Fibroblast of the conjunctiva (primary cell): ENCODE measurements around the gene ELAVL2.

Experiments
- DNase-seq: peaks from one replicate; pipeline ENCODE4 v3.0.0-alpha.2; 2010; ENCODE audit warnings: low read depth

Gene ELAVL2

GRCh38 chr9:23662320-23662719, 163.7 kb downstream of the ELAVL2 start:
- DNase-seq, result no peak

GRCh38 chr9:23659346-23660006, 166.6 kb downstream of the ELAVL2 start:
- no peak for DNase-seq

- DNase-seq, result no peak
Observed at GRCh38 chr9:23658376-23659258, 167.4 kb downstream of the ELAVL2 start.

- no peak for DNase-seq
Observed at GRCh38 chr9:23651051-23651450, 175.0 kb downstream of the ELAVL2 start.

- DNase-seq, result no peak
Observed at GRCh38 chr9:23648651-23649050, 177.4 kb downstream of the ELAVL2 start.

- no peak for DNase-seq
Observed at GRCh38 chr9:23644896-23645295, 181.1 kb downstream of the ELAVL2 start.

- no peak for DNase-seq
Observed at GRCh38 chr9:23644326-23644725, 181.7 kb downstream of the ELAVL2 start.

- DNase-seq, result no peak
Observed at GRCh38 chr9:23643656-23644258, 182.3 kb downstream of the ELAVL2 start.
